GM20431 (cell line): ENCODE measurements around the gene CALML3.
"Not testable (repeated sequence)": the region's sequence is repeated elsewhere in the genome, so short reads cannot be mapped to it uniquely, and the experiment has no call there.

Source experiments
- in situ Hi-C: fragments of 300-500 bp; cut with MseI, MboI; formaldehyde crosslinking; loops from one replicate; pipeline ENCODE4 v1.15.0; 2020; ENCODE audit warnings: low sequenced_read_pairs; ENCODE audit not compliant: unreplicated experiment

CALML3 gene

GRCh38 chr10:5524641-5525560 lies at the start of gene CALML3:
CALML3 (plus strand) TSS chr10:5524961; CDS start chr10:5525086, 125 bp downstream.
- in situ Hi-C loops = no loop called here

GRCh38 chr10:5475088-5475487 lies 49.7 kb upstream of the CALML3 start:
- in situ Hi-C loops = not testable (repeated sequence)

DNA sequence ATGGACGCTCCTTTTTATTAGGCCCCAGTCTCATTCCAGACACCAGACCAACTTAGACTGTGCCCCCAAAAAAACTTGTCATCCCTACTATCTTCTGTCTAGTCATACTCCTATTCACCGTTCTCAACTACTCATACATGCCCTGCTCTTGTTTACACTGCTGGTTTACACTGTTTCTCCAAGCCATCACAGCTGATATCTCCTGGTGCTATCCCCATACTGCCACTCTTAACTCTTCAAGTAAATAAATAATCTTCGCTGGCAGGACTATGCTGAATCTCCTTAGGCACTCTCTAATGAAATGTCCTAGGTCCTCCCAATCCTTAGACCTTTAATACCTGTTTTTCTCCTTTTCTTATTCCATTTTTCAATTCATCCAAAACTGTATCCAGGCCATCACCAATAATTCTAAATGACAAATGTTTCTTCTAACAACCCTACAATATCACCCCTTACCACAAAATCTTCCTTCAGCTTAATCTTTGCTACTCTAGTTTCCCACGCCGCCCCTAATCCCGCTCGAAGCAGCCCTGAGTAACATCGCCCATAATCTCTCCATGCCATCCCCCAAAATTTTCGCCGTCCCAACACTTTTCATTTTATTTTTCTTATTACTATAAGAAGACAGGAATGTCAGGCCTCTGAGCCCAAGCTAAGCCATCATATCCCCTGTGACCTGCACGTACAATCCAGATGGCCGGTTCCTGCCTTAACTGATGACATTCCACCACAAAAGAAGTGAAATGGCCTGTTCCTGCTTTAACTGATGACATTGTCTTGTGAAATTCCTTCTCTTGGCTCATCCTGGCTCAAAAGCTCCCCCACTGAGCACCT lies 48.6 kb upstream of the CALML3 start:
- in situ Hi-C loops = not testable (repeated sequence)

DNA sequence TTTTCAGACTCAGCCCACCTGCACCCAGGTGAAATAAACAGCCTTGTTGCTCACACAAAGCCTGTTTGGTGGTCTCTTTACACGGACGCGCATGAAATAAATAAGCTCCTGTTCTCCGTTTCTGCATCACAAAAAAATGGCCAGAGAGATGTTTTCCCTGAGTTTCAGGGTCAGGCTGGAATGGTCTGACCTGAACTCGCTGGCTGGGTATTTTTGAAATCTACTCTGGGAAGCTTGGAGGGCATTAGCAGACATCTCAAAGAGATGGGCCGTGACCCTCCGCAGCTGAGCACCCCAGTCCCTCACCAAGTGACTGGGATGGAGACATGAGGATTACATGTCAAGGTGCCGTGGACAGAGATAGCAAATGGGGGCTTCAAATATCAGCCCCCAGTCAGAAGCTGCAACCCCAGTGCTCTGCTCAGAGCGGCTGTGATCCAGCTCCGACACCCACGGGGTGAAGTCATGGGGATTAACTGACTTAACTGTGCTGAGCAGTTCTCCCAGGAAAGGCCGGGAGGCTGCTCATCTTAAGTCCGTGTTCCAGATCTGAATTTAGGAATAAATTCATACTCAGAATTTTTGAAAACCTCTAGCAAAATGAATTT lies 47.7 kb upstream of the CALML3 start:
- in situ Hi-C loops = no loop called here

DNA sequence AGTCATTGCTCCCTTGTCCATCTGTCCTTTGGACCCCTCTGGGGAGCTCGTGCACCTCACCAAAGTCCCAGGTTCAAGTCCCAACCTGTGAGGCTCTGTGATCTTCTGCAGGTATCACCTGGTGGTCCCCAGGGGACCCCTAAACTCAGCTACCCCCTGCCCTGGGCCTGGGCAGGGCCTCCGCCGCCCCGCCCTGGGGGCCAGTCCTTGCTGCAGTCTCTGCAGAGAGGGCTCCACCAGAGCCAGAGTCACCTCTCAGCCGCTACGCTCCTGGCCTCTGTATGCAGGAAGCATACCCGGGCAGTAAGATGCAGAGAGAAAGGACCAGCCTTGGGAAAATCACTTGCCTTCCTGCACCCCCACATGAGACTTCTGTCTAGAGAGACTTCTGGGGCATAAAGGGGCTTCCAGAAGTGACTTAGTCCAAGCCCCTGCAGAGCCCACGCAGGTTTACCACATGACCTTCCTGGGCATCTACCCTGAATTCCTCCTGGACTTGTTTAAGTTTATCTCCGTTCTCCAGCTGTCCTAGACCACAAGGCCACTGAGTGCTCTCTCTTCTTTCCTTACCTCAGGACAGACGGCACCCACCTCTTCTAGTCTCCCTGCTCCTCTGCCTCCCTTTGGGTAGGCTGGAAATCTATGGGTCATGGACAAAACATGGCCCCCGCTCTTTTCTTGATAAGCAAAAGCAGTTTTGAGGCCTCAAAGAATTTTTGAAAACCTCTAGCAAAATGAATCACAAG lies 46.6 kb upstream of the CALML3 start:
- in situ Hi-C loops = no loop called here

- in situ Hi-C loops = no loop called here
These were observed 46.0 kb upstream of the CALML3 start for GRCh38 chr10:5478694-5479305.

- in situ Hi-C loops = no loop called here
These were observed 45.1 kb upstream of the CALML3 start for GRCh38 chr10:5479481-5480161.

GRCh38 chr10:5480162-5480941 lies 44.4 kb upstream of the CALML3 start:
- in situ Hi-C loops = no loop called here

DNA sequence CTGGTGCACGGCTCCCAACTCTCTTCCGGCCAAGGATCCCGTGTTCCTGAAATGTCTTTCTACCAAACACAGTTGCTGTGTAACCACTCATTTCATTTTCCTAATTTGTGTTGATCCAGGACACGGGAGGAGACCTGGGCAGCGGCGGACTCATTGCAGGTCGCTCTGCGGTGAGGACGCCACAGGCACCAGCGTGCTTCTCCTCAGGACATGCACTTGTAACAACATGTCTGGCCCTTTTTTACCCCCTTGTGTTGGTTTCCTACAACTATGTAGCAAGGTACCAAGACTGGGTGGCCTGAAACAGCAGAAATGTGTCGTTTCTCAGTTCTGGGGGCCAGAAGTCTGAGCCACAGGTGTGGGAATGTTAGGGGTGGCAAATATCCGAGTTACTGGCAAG lies 43.6 kb upstream of the CALML3 start:
- in situ Hi-C loops = no loop called here

DNA sequence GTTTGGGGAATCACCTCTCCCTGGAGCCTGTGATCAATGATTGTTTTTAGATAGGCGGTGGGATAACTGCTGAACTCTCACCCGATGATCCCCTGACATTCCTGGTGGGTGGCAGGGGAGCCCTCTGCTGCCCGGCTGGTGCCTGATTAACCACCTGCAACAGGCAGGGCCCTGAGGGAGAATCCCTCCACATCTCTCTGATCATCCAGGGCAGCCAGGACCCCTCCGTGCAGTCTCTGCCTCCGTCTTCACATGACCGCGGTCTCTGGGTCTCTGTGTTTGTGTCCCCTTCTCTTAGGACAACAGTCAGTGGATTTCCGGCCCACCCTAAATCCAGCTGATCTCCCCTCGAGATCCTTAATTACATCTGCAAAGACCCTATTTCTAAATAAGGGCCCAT lies 42.7 kb upstream of the CALML3 start:
- in situ Hi-C loops = no loop called here

DNA sequence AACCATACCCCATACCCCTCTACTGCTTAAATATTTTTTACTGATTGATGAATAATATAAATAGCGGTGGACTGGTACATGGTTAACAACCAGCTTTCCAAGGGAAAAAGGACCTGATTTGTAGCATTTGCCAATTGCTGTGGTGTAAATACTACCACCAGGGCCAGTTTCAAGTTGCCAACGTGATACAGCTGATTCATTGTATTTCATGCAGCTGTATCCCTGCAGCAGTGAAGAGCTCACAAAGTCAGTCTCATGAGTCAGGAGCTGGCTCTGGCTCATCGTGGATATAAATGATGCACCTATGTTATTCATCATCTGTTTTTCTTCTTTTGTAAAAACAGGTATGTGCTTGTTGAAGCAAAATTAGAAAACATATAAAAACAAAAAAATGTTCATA lies 40.6 kb upstream of the CALML3 start:
- in situ Hi-C loops = no loop called here

DNA sequence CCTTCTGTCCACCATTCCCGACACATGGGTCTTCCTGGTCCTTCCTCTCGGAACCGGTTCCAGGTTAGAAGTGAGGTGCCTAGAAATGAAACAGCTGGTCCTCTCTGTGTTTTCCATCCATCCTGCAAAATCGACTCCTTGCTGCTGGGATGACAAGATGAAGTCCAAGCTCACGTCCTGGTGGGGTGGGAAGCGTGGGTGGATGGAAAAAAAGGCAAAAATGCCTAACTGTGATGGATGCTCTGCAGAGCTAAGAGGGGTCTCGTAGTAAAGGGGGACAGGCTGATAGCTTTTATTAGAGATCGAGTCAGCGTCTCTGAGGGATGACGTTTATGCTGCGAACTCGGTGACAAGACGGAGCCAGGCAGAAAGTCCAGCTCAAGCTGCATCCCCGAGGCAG lies 39.5 kb upstream of the CALML3 start:
- in situ Hi-C loops = no loop called here

GRCh38 chr10:5485948-5486852 lies 38.6 kb upstream of the CALML3 start:
- in situ Hi-C loops = no loop called here

DNA sequence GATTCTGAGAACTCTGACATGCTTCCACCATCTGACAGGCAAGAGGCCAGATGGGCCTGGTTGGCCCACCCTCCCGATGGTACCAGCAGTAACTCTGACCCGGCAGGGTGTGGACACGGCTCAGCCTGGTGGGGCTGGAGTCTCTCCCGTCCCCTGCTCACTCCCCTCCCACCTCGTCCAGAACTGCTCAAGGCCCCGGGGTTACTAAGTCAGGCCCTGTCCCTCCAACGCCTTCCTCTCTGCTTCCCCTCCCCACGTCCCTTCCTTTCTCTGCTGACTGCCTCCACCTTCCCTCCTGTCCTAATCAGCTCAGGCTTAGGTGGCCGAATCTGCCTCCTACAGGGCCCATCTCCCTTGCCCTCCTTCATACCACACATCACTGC lies 37.9 kb upstream of the CALML3 start:
- in situ Hi-C loops = no loop called here

DNA sequence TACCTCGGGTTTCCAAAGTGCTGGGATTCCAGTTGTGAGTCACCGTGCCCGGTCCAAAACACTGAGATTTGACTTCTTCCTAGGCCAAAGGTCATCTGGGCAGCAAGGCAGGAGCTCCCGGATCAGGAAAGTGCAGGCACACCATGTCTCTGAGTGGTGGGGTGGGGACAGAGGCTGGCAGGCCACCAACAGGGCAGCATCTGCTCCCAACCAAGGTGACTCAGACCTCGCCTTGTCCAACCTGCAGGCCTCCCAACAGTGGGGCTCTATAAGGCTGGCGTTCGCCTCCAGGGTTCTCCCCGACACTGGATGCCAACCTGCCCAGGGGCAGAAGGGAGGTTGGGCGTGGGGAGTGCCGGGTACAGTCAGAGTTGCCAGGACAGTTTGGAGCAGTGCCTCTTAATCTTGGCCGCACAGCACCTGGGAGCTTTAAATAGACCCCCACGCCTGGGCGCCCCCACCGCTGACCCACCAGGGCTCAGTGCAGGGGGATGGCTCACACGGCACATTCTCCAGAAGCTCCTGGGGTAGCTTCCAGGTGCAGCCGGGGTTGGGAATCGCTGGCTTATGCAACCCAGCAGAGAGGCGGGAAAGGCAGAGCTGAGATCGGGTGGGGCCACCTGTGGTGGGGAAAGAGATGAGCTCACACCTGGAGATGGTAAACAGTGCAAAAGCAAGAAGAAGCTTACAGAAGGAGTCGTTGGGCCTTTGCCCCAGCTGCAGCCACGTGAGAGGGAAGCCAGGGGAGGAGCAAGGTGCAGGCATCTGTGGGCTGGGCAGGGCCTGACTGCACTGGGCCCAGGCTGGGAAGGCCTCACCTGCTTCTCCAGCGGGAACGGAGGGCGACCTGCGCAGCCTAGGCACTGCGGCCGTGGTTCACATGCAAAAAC lies 36.2 kb upstream of the CALML3 start:
- in situ Hi-C loops = no loop called here

GRCh38 chr10:5490032-5490431 lies 34.7 kb upstream of the CALML3 start:
- in situ Hi-C loops = no loop called here
